GM21381 (cell line): ENCODE data around the gene ZNF763.
"Not testable (repeated sequence)": the region's sequence is repeated elsewhere in the genome, so short reads cannot be mapped to it uniquely, and the experiment has no call there.

Experiments
- ATAC-seq: cut with Tn5 transposase; IDR thresholded peaks from one replicate; pipeline ENCODE4 v1.9.1; 2021; ENCODE audit warnings: mild to moderate bottlenecking, moderate library complexity; ENCODE audit not compliant: unreplicated experiment

Gene ZNF763

GRCh38 chr19:11970174-11970573 is 5.3 kb downstream of the ZNF763 start:
- ATAC-seq = no peak

GRCh38 chr19:11971041-11971440 is 6.2 kb downstream of the ZNF763 start:
- no peak for ATAC-seq

- ATAC-seq = no peak
Observed at GRCh38 chr19:11973019-11973810, 8.4 kb downstream of the ZNF763 start.

- ATAC-seq = no peak
Observed at GRCh38 chr19:11978492-11979100, 13.8 kb downstream of the ZNF763 start.

GRCh38 chr19:11979527-11979926 is 14.7 kb downstream of the ZNF763 start:
- ATAC-seq = no peak

- ATAC-seq = no peak
Observed at GRCh38 chr19:11982526-11982925, 17.7 kb downstream of the ZNF763 start.

GRCh38 chr19:11984986-11985385 is 20.1 kb downstream of the ZNF763 start:
- ATAC-seq = no peak

- no peak for ATAC-seq
Observed at GRCh38 chr19:11986754-11987153, 21.9 kb downstream of the ZNF763 start.

GRCh38 chr19:11987405-11988281 is 22.8 kb downstream of the ZNF763 start:
- no peak for ATAC-seq

GRCh38 chr19:11989112-11989456 is 24.2 kb downstream of the ZNF763 start:
- no peak for ATAC-seq

- ATAC-seq = not testable (repeated sequence)
Observed at GRCh38 chr19:11991921-11992320, 27.1 kb downstream of the ZNF763 start.

- no peak for ATAC-seq
Observed at GRCh38 chr19:11995174-11995573, 30.3 kb downstream of the ZNF763 start.

GRCh38 chr19:12000152-12000981 is 35.5 kb downstream of the ZNF763 start:
- peak; percentile 52 for ATAC-seq

- no peak for ATAC-seq
Observed at GRCh38 chr19:12015015-12015752, 50.3 kb downstream of the ZNF763 start.

GRCh38 chr19:12015753-12016116 is 50.9 kb downstream of the ZNF763 start:
- ATAC-seq = no peak
